Posterior cingulate gyrus (tissue), 11 donors: ENCODE data around the gene SH3GL3.

Experiments
- DNase-seq, 10 donors: peaks; one replicate each; pipeline versions ENCODE4 v3.0.0 to v3.0.0-alpha.2; 2020 to 2021; ENCODE audit warnings: mixed read lengths in 3 of 10
- intact Hi-C: fragments of 100-400 bp; cut with DNase I; formaldehyde crosslinking; loops from one replicate; pipeline ENCODE4 v1.15.1; 2023

The SH3GL3 gene, protein sequence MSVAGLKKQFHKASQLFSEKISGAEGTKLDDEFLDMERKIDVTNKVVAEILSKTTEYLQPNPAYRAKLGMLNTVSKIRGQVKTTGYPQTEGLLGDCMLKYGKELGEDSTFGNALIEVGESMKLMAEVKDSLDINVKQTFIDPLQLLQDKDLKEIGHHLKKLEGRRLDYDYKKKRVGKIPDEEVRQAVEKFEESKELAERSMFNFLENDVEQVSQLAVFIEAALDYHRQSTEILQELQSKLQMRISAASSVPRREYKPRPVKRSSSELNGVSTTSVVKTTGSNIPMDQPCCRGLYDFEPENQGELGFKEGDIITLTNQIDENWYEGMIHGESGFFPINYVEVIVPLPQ

DNA sequence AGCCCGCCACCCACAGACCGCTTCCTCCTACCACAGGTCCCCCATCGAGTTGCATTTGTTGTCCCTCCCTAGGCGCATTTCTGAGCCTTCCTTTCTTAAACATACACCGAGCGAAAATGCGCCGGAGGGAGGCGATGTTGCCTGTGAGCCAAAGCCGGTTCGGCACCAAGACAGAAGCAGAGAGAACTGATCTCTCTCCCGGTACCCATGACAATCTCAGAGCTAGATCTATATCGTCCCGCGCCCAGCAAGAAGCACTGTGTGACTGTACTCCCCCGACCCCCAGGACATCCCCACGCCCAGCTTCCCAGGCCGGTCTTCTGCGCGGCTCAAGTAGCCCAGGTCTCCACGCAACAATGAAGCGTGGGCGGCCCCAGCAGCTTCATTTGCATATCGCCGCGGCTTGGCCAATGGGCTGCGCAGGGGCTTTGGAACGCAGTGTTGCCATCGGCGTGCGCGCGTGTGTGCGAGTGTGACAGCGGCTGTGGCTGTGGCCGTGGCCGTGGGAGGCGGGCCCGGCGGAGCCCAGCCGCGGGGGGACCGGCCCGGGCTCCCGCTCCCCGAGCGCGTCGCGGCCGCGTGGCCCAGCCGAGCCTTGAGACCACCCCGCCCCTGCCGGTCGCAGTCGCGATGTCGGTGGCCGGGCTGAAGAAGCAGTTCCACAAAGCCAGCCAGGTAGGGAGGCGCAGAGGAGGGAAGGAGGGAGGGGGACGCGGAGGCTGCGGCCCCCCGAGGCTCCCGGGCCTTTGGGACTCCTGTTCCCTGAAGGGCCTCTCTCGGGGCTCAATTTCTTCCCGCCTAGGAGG, at the start of gene SH3GL3:
TSS of gene SH3GL3 (plus strand) at position 438 of the 806 bp plus-strand sequence. CDS start at position 631, 193 bp downstream.
- intact Hi-C loops: loop anchor here (1.0 kb wide), 1 partner anchor 112 kb away; no protein-coding TSS in a partner anchor

DNA sequence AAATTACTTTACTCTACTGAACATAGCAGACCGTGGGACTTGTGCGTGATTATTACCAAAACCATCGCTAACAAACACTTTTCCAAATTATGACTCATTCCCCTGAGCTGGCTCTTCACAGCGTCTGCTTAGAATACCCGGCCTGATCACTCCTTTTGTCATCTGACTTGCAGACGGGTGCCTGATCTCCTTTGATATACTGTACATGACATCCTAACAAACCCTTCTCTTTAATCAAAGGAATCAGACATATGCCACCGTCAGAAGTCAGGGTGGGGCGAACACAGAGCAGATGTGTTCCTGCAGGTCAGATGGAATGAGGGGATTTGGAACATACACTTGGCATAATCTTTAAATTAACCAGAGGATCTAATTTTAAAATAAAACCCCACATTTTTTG, 48.5 kb upstream of the SH3GL3 start:
- intact Hi-C loops: no loop called here
- DNase-seq: no peak

More for the DNA sequence above, at the start of gene SH3GL3:
- peak; percentile 88 to 99 (median 92) for DNase-seq

DNA sequence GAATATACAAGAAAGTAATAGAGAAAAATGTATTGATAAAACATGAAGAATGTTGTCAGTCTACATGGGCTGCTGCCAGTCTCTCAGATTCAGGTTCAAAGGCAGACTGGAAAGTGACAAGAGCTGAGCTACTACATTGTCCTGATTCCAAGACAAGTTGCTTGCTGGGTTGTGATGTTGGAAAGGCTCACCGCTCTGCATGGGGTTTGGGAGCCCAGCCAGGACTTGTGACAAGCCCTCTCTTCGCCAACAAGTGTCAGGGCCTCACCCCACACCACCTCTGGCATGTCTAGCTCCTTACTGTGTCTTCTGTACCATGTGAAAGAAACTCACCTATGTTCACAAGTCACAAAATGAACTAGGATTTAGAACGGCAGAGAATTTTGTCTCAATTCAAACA, 43.0 kb upstream of the SH3GL3 start:
- intact Hi-C loops: no loop called here
- DNase-seq: no peak

DNA sequence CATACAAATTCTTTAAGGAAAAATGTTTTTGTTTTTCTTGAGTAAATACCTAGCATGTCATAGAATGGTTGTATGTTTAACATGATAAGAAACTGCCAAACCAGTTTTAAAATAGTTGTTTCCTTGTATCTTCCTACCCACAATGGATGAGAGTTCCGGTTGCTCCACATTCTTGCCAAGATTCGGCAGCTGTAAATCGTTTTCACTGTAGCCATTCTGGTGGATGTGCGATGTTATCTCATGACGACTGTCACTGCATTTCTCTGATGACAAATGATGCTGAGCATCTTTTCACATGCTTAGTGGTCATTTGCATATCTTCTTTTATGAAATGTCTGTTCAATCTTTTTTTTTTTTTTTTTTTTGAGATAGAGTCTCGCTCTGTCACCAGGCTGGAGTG, 36.6 kb upstream of the SH3GL3 start:
- intact Hi-C loops: no loop called here
- DNase-seq: no peak

DNA sequence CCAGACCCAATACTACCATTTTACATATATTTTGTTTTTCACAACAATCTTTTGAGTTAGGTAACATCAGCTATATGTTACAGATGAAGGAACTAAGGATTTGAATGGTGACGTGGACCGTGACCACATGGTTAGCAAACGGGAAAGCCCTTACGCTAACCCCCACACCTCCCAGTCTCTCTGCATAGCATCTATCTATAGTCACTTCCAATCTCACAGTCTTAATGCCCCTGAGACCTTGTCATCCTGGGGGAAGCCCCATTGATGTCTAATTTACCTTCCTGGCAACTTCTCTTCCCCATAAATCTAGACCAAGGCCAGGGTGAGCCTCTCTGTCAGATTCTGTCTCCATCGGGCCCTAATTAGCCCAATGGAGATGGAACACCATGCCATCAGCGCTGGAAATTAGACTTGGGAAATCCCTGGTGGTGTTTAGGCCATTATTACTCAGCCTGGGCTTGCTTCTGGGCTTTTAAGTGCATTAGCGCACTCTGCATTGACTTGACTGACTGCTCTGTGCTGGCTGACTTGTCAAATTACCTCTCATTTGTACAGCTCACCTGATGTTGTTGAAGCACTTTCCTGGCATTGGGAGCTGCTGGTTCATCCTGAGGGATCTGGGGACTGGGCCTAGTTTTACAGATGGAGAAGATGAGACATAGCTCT, 34.0 kb upstream of the SH3GL3 start:
- DNase-seq: no peak

DNA sequence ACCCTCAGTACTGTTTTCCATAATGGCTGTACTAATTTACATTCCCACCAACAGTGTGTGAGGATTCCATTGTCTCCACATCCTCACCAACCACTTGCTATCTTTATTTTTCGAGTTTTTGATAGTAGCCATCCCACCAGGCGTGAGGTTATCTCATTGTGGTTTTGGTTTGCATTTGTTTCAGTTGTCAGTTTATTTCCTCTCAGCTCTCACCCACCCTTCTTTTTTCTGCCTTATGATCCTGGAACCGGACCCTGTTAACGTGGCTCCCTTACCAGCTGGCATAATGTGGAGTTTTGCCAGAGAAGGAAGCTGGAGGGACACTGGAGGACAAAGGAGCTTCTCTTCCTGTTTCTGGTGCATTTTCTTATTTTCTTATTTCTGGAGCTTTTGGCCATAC, 25.1 kb upstream of the SH3GL3 start:
- no peak for DNase-seq
- intact Hi-C loops: no loop called here

More for the DNA sequence above, 34.0 kb upstream of the SH3GL3 start:
- intact Hi-C loops: no loop called here

DNA sequence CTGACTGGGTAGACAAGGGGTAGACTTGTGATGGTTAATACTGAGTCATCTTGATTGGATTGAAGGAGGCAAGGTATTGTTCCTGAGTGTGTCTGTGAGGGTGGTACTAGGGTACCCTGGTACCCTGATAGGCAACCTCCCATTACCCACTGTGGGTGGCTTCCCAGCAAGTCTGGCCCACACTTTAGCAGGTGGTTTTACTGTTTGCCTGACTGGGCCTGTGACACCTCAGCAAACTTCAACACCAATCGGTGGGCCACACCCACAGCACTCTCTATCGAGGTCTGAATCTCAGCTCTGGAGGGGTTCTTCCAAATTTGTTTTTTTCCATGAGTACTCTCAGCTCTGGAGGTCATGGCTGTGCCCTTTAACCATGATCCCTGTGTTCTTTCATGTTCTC, 24.6 kb upstream of the SH3GL3 start:
- no peak for DNase-seq
- intact Hi-C loops: no loop called here

DNA sequence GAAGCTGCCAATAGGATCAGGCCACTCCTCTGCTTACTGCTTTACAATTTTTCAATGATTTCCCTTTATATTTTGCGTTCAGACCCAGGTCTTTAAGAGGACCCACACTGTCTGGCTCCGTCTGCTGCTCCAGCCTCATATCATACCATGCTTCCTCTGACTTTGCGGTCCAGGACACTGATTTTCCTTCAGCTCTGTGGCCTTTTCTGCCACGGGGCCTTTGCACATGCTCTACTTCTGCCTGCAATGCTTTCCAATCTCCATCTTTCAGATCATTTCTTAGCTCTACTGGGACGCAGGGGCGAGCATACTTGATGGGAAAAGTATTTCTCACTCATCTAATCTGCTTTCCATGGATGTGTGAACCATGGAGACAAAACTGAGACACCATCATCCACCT, 23.0 kb upstream of the SH3GL3 start:
- intact Hi-C loops: no loop called here

DNA sequence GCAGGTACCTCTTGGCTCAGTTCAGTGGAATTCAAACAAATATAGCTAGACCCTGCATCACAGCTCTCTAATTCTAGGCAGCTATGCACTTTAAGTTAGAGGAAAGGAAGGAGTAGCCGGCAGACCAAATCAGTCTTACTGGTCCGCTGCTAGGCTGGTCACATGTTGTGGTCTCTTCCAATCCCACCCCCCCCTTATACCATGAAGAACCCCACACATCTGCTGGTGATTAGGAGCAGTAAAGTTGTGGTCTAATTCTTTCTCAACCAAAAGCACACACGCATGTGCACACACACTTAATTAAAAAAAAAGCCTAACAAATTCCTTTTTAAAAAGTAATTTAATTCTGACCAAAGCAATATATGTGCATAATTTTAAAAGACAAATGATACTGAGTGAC, 16.7 kb upstream of the SH3GL3 start:
- intact Hi-C loops: no loop called here
- no peak for DNase-seq

More for the DNA sequence above, 23.0 kb upstream of the SH3GL3 start:
- DNase-seq: no peak

DNA sequence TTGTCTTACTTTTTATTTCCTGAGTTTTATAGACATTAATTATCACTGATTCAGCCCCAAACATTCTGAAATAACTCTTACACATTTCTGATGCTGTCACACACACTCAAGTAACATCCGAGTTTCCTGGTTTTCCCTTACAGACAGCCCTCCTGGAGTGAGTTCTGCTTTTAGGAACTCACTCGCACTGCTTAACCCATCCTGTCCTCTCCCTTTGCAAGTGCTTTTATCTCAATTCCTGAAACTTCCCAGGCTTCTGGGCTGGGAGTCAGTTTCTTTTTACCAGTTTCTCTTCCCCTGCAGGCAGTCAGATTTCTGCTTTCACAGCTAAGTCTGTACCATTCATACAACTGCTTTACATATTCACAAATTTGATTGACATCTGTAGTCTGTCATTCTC, 15.6 kb upstream of the SH3GL3 start:
- intact Hi-C loops: no loop called here
- no peak for DNase-seq

DNA sequence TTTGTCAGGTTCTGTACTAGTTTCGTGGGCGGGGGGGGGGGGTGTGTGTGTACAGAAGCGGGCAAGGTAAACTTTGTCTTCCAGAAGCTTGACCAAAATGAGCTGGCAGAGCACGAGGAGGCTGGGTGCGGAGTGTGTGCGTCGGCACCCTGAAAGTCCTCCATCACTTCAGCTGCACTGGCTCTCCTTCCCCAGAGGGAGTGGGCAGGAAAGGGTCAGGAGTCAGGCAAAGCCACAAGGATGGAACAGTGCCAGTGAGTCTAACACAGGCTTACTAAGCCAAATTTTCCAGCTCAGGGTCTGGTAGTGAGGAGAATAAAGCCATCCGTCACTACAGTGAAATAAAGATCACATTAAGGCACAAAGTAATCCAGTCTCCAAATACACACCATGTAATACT, 11.9 kb upstream of the SH3GL3 start:
- no peak for DNase-seq
- intact Hi-C loops: loop anchor here (5.0 kb wide), 2 partner anchors 312 to 402 kb away; no protein-coding TSS in a partner anchor

DNA sequence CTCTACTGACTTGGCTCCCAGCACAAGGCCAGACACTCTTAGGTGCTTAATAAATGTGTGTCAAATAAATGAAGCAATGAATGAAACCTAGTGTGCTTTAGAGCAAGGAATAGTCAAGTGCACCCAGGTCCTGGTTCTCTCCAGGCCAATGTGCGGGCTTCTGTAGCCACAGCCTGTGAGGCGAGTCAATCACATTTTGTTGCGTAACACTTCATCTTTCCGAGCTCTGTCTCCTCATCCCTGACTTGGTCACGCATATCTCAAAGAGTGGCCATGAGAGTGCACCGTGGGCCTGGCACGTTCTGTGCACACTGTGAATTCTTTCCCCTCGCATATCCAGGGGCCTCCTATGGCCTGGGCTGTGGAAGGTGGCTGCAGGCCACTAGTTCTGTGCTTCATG, 11.4 kb upstream of the SH3GL3 start:
- DNase-seq: no peak
- intact Hi-C loops: loop anchor here (1.0 to 5.0 kb wide), 3 partner anchors 187 to 402 kb away; no protein-coding TSS in a partner anchor

DNA sequence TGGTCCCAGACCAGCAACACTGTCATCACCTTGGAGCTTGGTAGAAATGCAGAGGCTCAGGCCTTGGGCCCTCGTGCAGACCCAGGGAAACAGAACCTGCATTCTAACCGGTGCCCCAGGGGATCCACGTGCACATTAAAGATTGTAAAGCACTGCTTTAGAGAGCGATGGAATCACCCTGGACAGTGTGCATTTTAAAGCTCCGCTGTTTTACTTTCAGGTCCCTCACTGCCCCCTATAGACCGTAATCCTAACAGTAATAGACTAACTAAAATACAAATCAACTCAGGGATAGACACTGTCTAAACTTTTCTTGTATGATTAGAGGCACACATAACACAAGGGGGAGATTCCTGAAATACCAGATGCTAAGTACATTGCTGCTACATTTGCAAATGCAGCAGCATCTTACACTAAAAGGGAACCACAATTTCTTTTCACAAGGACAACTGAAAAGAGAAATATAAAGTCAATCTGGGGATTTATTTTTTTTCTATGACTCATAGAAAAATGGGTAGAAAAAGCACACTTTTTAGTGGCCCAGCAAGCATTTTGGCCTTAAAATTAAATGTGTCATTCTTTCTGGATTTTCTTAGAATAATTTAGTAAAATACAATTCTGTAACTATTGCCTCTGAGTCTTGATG, 10.5 kb upstream of the SH3GL3 start:
- intact Hi-C loops: loop anchor here (1.0 to 5.0 kb wide), 3 partner anchors 188 to 401 kb away; no protein-coding TSS in a partner anchor
- DNase-seq: no peak

DNA sequence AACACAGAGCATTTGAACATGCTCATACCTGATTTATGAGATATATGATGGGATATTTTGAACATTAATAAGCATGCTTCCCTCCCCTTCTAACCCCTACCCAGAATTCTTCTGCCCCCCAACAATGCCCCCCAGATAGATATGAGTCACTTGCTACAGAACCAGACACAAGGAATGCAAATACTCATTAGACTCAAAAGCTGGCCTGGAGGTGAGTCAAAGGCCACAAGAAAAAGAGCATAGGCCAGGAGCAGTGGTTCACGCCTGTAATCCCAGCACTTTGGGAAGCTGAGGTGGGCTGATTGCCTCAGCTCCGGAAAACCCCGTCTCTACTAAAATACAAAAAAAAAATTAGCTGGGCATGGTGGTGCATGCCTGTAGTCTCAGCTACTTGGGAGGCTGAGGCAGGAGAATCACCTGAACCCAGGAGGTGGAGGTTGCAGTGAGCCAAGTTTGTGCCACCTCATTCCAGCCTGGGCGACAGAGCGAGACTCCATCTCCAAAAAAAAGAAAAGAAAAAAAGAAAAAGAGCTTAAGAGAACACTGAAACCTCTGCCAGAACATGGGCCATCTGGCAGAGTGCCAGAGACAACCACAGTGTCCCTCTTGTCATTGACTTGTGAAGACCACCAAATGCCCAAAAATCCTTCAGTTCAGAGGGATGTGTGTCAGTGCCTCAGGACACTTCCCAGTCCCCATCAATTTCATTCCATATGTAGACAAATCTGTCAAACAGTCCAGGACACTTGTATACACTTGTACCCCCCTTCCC, 3.9 kb upstream of the SH3GL3 start:
- DNase-seq: no peak
- intact Hi-C loops: no loop called here

DNA sequence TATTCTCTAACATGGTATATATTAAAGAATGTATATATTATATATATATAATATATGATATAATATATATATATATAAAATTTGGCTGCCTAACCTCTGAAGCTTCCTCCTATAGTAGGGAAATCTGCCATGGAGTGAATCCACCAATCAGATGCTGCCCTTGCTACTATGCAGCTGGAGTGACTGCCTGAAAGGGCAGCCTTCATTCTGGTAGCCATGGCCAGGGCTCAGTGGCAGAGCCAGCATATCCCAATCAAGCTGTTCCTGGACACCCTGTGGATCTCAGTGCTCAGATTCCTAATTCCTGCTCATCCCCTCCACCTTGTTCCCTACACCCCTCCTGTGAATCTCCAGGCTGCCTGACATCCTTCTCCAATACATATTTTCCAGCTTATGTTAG, 2.2 kb upstream of the SH3GL3 start:
- peak in 2 of 10 donors; percentile 23 to 24 for DNase-seq
- intact Hi-C loops: no loop called here

DNA sequence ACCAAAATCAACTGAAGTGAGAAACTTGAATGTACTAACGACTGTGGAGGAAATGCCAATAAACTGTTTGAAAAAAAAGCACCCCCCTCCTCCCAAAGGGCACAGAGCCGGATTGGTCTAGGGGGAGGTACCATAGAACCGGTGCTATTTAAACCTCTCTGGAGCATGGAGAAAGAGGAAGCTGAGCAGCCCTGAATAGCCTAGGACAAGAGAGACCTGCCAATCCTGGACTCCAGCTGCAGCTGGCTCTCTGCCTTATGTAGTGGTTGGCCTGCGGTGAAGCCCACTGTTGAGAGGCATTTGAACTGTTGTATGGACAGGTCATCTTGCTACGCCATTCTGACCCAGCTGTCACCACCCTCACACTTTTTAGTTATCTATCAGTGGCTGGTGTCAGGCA, 1.5 kb upstream of the SH3GL3 start:
- intact Hi-C loops: no loop called here
- peak in 1 of 10 donors; percentile 30 for DNase-seq

DNA sequence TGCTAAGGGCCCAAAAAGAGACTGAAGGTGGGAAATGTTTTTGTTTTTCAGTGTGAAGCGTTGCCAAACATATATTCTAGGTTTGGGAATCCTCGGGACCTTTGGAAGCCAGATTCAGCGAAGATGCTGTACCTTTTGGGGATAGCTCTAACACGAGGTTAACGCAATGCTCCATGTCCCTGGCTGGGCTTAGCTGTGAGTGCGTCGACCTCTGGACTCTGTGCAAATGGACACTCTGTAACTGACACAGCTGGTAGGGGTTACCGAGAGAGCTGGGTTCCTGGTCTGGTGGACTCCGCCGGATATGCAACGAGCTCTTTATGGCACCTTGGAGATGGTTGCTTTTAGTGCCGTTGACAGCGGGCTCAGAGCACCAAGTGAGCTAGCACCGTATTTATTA, 724 bp upstream of the SH3GL3 start:
- intact Hi-C loops: no loop called here
- DNase-seq: no peak

DNA sequence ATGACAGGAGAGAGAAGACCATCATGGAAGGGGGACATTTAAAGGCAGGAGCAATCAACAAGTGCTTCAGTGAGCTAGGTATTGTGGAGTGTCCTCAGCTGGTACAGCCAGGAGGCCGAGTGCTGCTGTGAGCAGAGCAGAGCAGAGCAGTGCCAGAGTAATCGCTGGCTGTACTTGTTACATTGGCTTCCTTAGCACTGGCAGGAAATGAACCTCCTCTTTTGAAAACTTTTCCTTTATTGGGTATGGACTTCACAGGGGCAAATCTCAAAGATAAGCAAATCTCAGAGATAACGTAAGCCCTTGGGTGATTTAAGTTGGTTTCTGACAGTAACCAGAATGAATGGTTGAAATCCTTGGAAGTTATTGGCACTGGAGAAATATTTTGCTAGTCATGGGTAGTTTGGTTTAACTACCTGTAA, 2.1 kb downstream of the SH3GL3 start:
- DNase-seq: peak in 4 of 10 donors; percentile 18 to 88 (median 33)
- intact Hi-C loops: no loop called here

DNA sequence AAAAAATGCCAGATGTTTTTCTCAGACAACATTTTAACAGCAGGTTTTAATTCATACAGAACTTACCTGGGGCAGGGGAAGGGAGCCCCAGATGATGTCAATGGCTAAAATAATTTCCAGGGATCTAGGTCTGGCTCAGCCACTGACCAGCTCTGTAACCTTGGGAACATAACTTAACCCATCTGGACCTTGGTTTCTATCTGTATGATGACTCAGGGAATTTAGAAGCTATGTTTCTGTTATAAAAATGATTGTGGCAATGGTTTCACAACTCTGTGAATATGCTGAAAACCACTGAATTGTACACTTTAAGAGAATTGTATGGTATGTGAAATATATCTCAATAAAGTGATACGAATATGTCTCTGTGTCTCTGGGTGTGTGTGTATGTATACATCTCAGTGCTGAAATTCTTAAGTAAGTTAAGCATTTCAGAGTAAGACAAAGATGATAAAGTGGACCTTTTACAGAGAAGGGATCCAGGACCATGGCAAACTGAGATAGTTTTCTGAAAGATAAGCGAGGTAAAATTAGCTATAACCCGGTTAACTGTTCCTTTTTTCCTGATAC, 2.9 kb downstream of the SH3GL3 start:
- DNase-seq: no peak
- intact Hi-C loops: no loop called here
